ENCODE measurements around the gene PIAS3.

The PIAS3 gene

GRCh38 chr1:145859491-145860023 lies 676 bp upstream of the PIAS3 start:
- Histone ChIP-seq H3K4me3 (IDR thresholded peaks at IDR 0.05; ENCODE audit: insufficient read depth, low read depth, low read length) (peak overlapping the region; percentile 100), H2AFZ (ENCODE audit: low read depth) (peak overlapping the region; percentile 93), H3K36me3 (ENCODE audit: insufficient read depth) (peaks cover 4% of the 10 kb centered on the region; the same call in 1 of the 2 replicates), H3K9ac (peak overlapping the region; percentile 35; the same call in 1 of the 2 replicates), H4K20me1 (ENCODE audit: insufficient read depth) (no peaks in the 10 kb centered on the region), H3K27ac (peak overlapping the region; percentile 22), H3K4me2 (peak overlapping the region; percentile 74), H3K27me3 (ENCODE audit: insufficient read depth, low read depth) (no peaks in the 10 kb centered on the region; the same call in 1 of the 2 replicates), H3K79me2 (ENCODE audit: insufficient read depth, low read depth) (no peaks in the 10 kb centered on the region), H3K4me1 (ENCODE audit: low read depth, poor library complexity, severe bottlenecking) (peaks cover 17% of the 10 kb centered on the region)
- TF ChIP-seq CTCF (conservative IDR thresholded peaks at IDR 0.05; ENCODE audit: low read depth, low read length) = peak; percentile 7; the same call in 1 of the 2 replicates

GRCh38 chr1:145858238-145858900 lies 512 bp downstream of the PIAS3 start:
- Histone ChIP-seq H3K4me2 (peak overlapping the region; percentile 74), H3K4me1 (ENCODE audit: low read depth, poor library complexity, severe bottlenecking) (peaks cover 17% of the 10 kb centered on the region), H3K4me3 (IDR thresholded peaks at IDR 0.05; ENCODE audit: insufficient read depth, low read depth, low read length) (peak overlapping the region; percentile 100), H2AFZ (ENCODE audit: low read depth) (peak overlapping the region; percentile 93), H3K27ac (no peak overlapping the region), H4K20me1 (ENCODE audit: insufficient read depth) (no peaks in the 10 kb centered on the region), H3K36me3 (ENCODE audit: insufficient read depth) (peaks cover 4% of the 10 kb centered on the region; the same call in 1 of the 2 replicates), H3K79me2 (ENCODE audit: insufficient read depth, low read depth) (no peaks in the 10 kb centered on the region), H3K27me3 (ENCODE audit: insufficient read depth, low read depth) (no peaks in the 10 kb centered on the region; the same call in 1 of the 2 replicates), H3K9ac (peak overlapping the region; percentile 35; the same call in 1 of the 2 replicates)
- no peak for TF ChIP-seq CTCF (conservative IDR thresholded peaks at IDR 0.05; ENCODE audit: low read depth, low read length)

GRCh38 chr1:145857170-145857569 lies 1.7 kb downstream of the PIAS3 start:
- Histone ChIP-seq H3K79me2 (ENCODE audit: insufficient read depth, low read depth) (no peaks in the 10 kb centered on the region), H3K27me3 (ENCODE audit: insufficient read depth, low read depth) (no peaks in the 10 kb centered on the region), H3K4me1 (ENCODE audit: low read depth, poor library complexity, severe bottlenecking) (peaks cover 17% of the 10 kb centered on the region), H4K20me1 (ENCODE audit: insufficient read depth) (no peaks in the 10 kb centered on the region), H2AFZ (ENCODE audit: low read depth) (no peak overlapping the region), H3K36me3 (ENCODE audit: insufficient read depth) (peaks cover 4% of the 10 kb centered on the region; the same call in 1 of the 2 replicates), H3K9ac (no peak overlapping the region), H3K4me2 (no peak overlapping the region), H3K27ac (no peak overlapping the region), H3K4me3 (IDR thresholded peaks at IDR 0.05; ENCODE audit: insufficient read depth, low read depth, low read length) (no peak overlapping the region)
- no peak for TF ChIP-seq CTCF (conservative IDR thresholded peaks at IDR 0.05; ENCODE audit: low read depth, low read length)

DNA sequence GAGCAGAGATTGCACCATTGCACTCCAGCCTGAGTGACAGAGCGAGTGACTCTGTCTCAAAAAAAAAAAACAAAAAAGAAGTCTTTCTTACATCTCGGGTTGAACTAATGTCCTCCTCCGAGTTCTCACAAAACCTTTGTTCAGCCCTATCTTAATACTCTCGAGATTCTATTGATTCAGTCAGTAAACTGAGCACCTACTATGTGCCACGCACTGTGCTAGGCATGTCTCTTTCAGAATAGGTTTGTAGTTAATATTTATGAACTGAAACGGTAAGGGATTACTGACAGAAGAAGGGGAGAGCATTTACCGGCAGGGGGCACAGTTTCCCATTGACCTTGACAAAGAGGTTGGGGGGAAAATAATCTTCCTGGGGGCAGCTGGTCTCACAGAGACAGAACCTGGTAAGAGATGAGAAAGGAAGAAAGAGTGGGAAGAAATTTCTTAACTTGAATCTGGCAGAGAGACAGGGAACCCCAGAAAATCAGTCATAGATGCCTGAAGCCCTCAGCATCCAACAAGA lies 3.4 kb downstream of the PIAS3 start:
- no peak overlapping the region for H3K9ac ChIP-seq
- H3K27me3 ChIP-seq (ENCODE audit: insufficient read depth, low read depth) = no peaks in the 10 kb centered on the region
- H3K4me3 ChIP-seq (IDR thresholded peaks at IDR 0.05; ENCODE audit: insufficient read depth, low read depth, low read length) = no peak overlapping the region
- H3K79me2 ChIP-seq (ENCODE audit: insufficient read depth, low read depth) = no peaks in the 10 kb centered on the region
- H2AFZ ChIP-seq (ENCODE audit: low read depth) = no peak overlapping the region
- H3K4me1 ChIP-seq (ENCODE audit: low read depth, poor library complexity, severe bottlenecking) = peaks cover 15% of the 10 kb centered on the region
- no peak overlapping the region for H3K27ac ChIP-seq
- H4K20me1 ChIP-seq (ENCODE audit: insufficient read depth) = no peaks in the 10 kb centered on the region
- TF ChIP-seq CTCF (conservative IDR thresholded peaks at IDR 0.05; ENCODE audit: low read depth, low read length) = peak; percentile 52
- H3K4me2 ChIP-seq = no peak overlapping the region
- peaks cover 7% of the 10 kb centered on the region; the same call in 1 of the 2 replicates for H3K36me3 ChIP-seq (ENCODE audit: insufficient read depth)

Measured in KMS-11 (cell line).